Measurements from ENCODE around the gene TNRC6C. TPM values are rescaled to one million over a fixed set of nuclear protein-coding genes. Genes with fewer than 3 reads are reported as not detected.
A peak's percentile ranks its signal among the peaks of the same experiment; 100 is the strongest.

Gene TNRC6C
- total and polyA plus RNA-seq, 9 of the 15 experiments (the other 6 are each of a cell fraction or from before 2014, with no cell fraction given): 0.20 to 4.9 (median 2.3) TPM

DNA sequence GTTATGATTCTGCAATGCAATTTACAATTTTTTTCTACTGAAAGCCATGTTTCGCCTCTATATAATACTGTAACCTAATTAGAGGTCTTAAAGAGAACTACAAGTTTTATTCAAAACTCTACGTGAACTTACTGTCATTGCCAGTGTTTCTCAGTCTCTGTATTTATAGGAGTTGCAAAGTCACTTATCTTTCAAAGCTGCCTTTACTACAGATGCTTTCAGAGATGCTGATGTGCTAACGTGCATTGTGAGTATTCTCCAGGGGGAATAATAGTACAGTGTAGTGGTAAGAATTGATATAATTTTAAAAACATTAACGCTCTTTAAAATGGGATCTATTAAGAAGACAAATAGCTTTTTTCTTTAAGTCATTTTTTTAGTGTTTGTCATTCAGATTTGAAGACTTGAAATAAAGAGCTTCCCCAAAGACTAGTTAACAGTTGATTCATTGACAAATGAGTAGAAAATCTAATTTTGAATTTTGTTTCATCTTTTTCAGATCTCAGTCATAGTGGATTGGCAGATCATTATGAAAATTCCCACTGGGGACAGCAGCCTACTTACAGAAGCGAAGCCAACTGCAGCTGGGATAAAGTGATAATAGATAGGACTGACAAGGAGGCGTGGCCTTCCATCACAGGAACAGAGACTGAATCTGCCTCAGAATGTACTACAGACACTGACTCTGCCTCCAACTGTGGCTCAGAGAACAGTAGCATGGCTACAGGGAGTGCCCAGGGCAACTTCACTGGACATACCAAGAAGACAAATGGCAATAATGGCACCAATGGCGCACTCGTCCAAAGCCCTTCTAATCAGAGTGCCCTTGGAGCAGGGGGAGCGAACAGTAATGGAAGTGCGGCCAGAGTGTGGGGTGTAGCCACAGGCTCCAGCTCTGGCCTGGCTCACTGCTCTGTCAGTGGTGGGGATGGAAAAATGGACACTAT lies 90.1 kb downstream of the TNRC6C start (continued):
- TF ChIP-seq, protein P1, sequence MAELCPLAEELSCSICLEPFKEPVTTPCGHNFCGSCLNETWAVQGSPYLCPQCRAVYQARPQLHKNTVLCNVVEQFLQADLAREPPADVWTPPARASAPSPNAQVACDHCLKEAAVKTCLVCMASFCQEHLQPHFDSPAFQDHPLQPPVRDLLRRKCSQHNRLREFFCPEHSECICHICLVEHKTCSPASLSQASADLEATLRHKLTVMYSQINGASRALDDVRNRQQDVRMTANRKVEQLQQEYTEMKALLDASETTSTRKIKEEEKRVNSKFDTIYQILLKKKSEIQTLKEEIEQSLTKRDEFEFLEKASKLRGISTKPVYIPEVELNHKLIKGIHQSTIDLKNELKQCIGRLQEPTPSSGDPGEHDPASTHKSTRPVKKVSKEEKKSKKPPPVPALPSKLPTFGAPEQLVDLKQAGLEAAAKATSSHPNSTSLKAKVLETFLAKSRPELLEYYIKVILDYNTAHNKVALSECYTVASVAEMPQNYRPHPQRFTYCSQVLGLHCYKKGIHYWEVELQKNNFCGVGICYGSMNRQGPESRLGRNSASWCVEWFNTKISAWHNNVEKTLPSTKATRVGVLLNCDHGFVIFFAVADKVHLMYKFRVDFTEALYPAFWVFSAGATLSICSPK (IDR thresholded peaks at IDR 0.05; ENCODE audit: borderline replicate concordance): no peak
- no peak for TF ChIP-seq HIVEP1 (CRISPR knock-in tag; IDR thresholded peaks at IDR 0.05)
- TF ChIP-seq XRCC3 (IDR thresholded peaks at IDR 0.05): no peak
- no peak for TF ChIP-seq ZKSCAN1 (IDR thresholded peaks at IDR 0.05; ENCODE audit: low read depth, low read length)
- TF ChIP-seq SIN3A (IDR thresholded peaks at IDR 0.05; ENCODE audit: borderline replicate concordance in 2 of 2, control insufficient read depth in 1 of 2, low read depth in 2 of 2, low read length in 2 of 2): 0 out of 4 replicates have a peak, but pooled peaks of 1 of the 2 experiments have one; percentile 46
- TF ChIP-seq SRSF3 (IDR thresholded peaks at IDR 0.05; ENCODE audit: insufficient read depth, low read length): no peak
- no peak for TF ChIP-seq ATF1 (CRISPR knock-in tag; IDR thresholded peaks at IDR 0.05)
- TF ChIP-seq ATF1 (tag; IDR thresholded peaks at IDR 0.05): no peak
- 0 out of 2 replicates have a peak, but pooled peaks have one; percentile 26 for TF ChIP-seq MECOM (CRISPR knock-in tag; IDR thresholded peaks at IDR 0.05)
- TF ChIP-seq, protein P2, sequence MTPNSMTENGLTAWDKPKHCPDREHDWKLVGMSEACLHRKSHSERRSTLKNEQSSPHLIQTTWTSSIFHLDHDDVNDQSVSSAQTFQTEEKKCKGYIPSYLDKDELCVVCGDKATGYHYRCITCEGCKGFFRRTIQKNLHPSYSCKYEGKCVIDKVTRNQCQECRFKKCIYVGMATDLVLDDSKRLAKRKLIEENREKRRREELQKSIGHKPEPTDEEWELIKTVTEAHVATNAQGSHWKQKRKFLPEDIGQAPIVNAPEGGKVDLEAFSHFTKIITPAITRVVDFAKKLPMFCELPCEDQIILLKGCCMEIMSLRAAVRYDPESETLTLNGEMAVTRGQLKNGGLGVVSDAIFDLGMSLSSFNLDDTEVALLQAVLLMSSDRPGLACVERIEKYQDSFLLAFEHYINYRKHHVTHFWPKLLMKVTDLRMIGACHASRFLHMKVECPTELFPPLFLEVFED (CRISPR knock-in tag; conservative IDR thresholded peaks at IDR 0.05): no peak
- no peak for TF ChIP-seq RBM25 (IDR thresholded peaks at IDR 0.05; ENCODE audit: low read depth, low read length, severe bottlenecking)
- TF ChIP-seq, protein P3, sequence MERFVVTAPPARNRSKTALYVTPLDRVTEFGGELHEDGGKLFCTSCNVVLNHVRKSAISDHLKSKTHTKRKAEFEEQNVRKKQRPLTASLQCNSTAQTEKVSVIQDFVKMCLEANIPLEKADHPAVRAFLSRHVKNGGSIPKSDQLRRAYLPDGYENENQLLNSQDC (CRISPR knock-in tag; IDR thresholded peaks at IDR 0.05): no peak
- TF ChIP-seq, protein P4, sequence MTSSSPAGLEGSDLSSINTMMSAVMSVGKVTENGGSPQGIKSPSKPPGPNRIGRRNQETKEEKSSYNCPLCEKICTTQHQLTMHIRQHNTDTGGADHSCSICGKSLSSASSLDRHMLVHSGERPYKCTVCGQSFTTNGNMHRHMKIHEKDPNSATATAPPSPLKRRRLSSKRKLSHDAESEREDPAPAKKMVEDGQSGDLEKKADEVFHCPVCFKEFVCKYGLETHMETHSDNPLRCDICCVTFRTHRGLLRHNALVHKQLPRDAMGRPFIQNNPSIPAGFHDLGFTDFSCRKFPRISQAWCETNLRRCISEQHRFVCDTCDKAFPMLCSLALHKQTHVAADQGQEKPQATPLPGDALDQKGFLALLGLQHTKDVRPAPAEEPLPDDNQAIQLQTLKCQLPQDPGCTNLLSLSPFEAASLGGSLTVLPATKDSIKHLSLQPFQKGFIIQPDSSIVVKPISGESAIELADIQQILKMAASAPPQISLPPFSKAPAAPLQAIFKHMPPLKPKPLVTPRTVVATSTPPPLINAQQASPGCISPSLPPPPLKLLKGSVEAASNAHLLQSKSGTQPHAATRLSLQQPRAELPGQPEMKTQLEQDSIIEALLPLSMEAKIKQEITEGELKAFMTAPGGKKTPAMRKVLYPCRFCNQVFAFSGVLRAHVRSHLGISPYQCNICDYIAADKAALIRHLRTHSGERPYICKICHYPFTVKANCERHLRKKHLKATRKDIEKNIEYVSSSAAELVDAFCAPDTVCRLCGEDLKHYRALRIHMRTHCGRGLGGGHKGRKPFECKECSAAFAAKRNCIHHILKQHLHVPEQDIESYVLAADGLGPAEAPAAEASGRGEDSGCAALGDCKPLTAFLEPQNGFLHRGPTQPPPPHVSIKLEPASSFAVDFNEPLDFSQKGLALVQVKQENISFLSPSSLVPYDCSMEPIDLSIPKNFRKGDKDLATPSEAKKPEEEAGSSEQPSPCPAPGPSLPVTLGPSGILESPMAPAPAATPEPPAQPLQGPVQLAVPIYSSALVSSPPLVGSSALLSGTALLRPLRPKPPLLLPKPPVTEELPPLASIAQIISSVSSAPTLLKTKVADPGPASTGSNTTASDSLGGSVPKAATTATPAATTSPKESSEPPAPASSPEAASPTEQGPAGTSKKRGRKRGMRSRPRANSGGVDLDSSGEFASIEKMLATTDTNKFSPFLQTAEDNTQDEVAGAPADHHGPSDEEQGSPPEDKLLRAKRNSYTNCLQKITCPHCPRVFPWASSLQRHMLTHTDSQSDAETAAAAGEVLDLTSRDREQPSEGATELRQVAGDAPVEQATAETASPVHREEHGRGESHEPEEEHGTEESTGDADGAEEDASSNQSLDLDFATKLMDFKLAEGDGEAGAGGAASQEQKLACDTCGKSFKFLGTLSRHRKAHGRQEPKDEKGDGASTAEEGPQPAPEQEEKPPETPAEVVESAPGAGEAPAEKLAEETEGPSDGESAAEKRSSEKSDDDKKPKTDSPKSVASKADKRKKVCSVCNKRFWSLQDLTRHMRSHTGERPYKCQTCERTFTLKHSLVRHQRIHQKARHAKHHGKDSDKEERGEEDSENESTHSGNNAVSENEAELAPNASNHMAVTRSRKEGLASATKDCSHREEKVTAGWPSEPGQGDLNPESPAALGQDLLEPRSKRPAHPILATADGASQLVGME (CRISPR knock-in tag; IDR thresholded peaks at IDR 0.05): no peak
